Smooth muscle cell of trachea (primary cell): ENCODE measurements around the gene SRRD. TPM values are rescaled to one million over a fixed set of nuclear protein-coding genes. Genes with fewer than 3 reads are reported as not detected.

Experiments used
- total RNA-seq: library from RNA; depleted of rRNA; stranded (reverse); fragments of >200 nt; gene quantifications from 2 replicates; pipeline ENCODE4 v1.2.1, GENCODE V29; 2014

SRRD gene
- total RNA-seq = 11.1 and 14.3 TPM in 2 replicates

GRCh38 chr22:26483439-26484359, at the start of gene SRRD, which contains the start of gene HPS4:
SRRD (plus strand) TSS chr22:26483877; CDS start chr22:26483891, 14 bp downstream.
HPS4 (minus strand) TSS chr22:26483783; CDS start chr22:26481762, 2,021 bp downstream.

GRCh38 chr22:26512149-26512793, 28.6 kb downstream of the SRRD start, which contains the start of gene TFIP11:
TFIP11 (minus strand) TSS chr22:26512473; CDS start chr22:26510272, 2,201 bp downstream.

Other genes starting within 250 kb of the SRRD start
- 0.87 and 2.2 TPM in 2 replicates for gene ASPHD2, start 54.6 kb upstream of the SRRD start, total RNA-seq
- gene HPS4, start 94 bp upstream of the SRRD start, total RNA-seq = 30.6 and 36.1 TPM in 2 replicates
- 40.6 and 42.5 TPM in 2 replicates for gene TFIP11, start 28.6 kb downstream of the SRRD start, total RNA-seq
- gene TPST2, start 106.3 kb downstream of the SRRD start, total RNA-seq = 15.1 and 35.1 TPM in 2 replicates
- not detected in 2 replicates for gene CRYBB1, start 134.2 kb downstream of the SRRD start, total RNA-seq
- gene CRYBA4, start 138.1 kb downstream of the SRRD start, total RNA-seq = not detected in 2 replicates
- gene MIAT, start 173.7 kb downstream of the SRRD start, total RNA-seq = 1.3 and 1.9 TPM in 2 replicates